Medulla oblongata (tissue), 1 donor: ENCODE results near the gene BEND7.
"Not testable (repeated sequence)": the region's sequence is repeated elsewhere in the genome, so short reads cannot be mapped to it uniquely, and the experiment has no call there.

Source experiments
- DNase-seq: peaks from one replicate; pipeline ENCODE4 v3.0.0-alpha.2; 2015; ENCODE audit errors: extremely low spot score

The BEND7 gene

GRCh38 chr10:13421382-13421917, 107.4 kb downstream of the BEND7 start:
- DNase-seq = no peak

DNA sequence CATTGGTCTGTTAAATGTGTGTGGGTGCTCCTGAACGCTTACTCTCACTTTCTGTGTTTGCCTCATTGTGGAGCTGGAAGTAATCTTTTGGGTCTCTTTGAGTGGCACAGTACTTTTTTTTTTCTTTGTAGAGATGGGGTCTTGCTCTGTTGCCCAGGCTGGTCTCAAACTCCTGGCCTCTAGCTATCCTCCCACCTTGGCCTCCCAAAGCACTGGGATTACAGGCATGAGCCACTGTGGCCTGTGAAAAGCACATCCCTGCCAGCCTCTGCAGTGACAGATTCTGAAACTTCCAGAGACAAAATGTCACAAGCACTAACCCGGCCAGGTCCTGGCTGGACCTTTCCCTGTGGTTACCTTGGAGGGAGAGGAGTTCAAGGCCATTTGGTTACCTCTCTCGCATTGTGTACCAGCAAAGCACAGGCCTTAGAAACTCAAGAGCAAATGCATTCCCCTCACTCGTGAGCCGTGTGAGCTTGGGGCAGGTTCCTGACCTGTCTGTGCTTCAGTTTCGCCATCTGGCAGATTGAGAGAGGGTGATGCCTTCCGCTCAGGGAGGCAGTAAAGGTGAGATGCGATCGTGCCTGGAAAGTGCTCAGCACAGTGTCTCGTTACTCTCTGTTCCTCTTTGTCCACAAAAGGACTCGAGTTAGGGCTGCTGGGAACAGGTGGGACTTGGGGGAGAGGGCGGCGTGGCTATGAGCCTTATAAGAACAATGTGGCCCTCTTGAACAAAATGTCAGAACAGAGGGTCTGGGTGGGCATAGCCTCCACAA, 108.1 kb downstream of the BEND7 start:
- DNase-seq = no peak

DNA sequence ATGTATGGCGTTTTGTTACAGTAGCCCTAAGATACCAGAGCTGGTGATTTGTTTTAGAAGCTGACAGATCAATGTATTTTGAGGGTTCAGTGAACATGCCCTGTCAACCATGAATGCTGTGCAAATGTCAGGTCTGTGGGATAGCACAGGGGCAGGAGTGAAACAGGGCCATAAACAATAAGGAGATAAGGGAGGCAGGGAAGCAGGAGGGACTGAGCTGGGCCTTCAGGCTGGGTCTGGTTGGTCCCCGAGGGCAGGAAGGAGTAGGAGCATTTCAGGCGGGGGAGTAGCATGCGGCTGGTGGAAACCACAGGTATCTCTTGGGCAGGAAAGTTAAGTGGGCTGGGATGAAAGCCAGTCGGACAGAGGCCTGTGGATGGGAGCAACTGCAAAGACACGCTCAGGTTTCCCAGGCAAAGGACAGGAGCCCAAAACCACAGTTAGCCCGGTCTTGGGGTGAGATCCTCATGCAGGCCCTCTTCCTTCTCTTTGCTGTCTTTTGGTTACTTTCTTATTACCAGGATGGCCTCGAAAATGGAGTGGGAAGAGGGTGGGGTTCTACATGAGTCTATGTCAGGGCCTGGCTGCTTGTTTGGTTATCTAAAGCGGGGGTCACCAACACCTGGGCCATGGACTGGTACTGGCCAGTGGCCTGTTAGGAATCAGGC, 111.2 kb downstream of the BEND7 start:
- no peak for DNase-seq

DNA sequence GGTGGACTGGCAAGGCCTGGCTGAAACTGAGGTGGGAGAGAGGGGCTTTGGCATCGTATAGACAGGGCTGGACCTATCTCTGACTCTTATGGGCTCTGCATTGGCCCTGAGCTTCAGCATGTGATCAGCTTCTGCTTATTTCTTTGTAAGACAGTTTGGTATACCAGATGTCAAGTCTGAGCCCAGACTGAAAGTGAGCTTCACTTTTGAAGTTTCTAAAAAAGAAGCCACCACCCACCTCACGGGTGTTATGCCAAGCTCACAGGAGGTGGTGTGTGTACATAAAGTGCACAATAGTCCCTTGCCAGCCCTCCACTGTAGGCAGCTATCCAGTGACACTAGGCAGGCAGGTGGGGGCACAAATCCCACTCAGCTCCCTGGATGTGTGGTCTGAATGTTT, 112.1 kb downstream of the BEND7 start:
- no peak for DNase-seq

DNA sequence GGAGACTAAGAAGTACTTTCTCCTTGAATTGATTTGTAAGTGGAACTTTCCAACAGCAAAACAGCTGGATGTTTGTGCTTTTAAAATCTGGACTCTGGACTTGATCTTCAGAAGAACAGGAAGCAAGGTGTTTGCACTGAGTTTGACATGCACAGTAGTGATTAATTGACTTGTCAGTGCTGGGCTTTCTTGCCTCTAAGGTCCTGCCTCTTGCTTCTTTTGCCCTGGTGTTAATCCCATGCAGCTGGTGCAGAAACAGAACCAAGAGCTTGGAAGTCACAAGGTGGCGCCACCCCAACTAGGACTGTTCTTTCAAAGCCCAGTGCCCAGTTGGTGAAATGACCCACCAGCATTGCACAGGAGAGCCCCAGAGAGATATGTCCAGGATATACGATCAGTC, 114.0 kb downstream of the BEND7 start:
- DNase-seq = no peak

- DNase-seq = no peak
Observed at GRCh38 chr10:13414137-13414536, 114.7 kb downstream of the BEND7 start.

- no peak for DNase-seq
Observed at GRCh38 chr10:13412894-13413293, 115.9 kb downstream of the BEND7 start.

DNA sequence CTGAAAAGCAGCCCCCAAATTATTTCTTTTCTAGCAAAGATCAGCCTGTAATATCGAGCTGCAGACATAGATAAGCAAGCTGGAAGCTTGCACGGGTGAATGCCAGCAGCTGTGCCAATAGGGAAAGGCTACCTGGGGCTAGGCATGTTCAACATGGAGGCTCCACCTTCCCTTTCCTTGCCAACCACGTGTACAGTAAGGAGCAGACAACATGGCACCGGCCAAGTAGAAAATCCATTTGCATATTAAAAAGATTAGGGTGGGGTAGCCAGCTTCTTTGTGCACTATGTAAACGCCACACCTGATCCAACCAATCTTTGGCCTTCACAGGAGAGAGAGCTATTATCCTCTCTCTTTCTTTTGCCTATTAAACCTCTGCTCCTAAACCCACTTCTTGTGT, 124.0 kb downstream of the BEND7 start:
- DNase-seq = no peak

GRCh38 chr10:13404305-13404759, 124.5 kb downstream of the BEND7 start:
- no peak for DNase-seq

DNA sequence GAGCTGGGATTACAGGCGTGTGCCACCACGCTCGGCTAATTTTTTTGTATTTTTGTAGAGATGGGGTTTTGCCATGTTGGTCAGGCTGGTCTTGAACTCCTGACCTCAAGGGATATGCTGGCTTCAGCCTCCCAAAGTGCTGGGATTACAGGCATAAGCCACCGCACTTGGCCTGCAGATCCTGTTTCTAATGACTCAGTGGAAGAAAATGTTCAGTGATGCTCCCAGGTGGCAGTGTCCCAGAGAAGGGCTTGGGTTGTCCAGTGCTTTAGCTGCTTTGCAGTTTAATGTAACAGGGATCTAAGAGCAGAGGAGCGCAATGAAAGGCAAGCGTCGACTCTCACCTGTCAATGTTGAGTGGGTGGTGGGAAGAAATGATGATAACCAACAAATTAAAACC, 125.4 kb downstream of the BEND7 start:
- not testable (repeated sequence) for DNase-seq

DNA sequence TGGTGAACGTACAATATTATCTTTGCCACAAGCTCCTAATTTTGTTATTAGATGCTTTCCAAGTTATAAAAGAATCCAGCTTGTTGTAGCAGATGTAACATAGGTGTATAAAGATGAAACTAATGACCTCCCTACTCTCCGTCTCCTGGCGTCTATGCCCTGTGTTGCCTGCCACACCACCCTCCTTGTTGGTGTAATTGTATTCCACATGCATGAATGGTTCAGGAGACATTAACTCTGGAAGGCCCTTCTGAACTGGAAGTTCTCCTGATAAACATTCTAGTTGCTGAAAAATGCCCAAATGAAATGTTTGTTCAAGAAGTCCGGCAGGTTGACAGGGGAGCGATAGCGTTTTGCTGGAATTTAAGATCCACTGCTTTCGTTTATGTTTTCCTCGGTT, 126.8 kb downstream of the BEND7 start:
- DNase-seq = no peak

DNA sequence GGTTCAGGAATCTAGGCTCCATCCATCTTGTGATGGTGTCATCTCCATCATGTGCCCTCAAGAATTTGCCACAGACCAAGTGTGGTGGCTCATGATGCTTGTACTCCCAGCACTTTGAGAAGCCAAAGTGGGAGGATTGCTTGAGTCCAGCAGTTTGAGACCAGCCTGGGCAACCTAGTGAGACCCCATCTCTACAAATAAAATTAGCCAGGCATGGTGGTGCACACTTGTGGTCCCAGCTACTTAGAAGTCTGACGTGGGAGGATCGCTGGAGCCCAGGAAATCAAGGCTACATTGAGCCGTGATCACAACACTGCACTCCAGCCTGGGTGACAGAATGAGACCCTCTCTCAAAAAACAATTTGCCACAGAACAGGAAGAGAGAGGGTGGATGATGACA, 127.7 kb downstream of the BEND7 start:
- no peak for DNase-seq

- DNase-seq = no peak
Observed at GRCh38 chr10:13400196-13400965, 128.4 kb downstream of the BEND7 start.

- no peak for DNase-seq
Observed at GRCh38 chr10:13399752-13400151, 129.1 kb downstream of the BEND7 start.

DNA sequence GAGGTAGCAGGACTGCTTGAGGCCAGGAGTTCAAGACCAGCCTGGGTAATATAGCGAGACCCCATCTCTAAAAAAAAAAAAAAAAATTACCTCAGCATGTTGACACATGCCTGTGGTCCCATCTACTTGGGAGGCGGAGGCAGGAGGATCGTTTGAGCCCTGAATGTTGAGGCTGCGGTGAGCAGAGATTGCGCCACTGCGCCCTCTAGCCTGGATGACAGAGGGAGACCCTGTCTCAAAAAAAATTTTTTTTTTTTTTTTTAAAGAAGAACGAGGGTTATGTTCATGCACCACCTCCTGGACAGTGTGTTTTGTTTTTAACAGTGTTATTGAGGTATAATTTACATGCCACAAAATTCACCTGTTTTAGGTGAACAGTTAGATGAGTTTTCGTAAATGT, 129.6 kb downstream of the BEND7 start:
- DNase-seq = no peak

GRCh38 chr10:13397052-13397451, 131.8 kb downstream of the BEND7 start:
- no peak for DNase-seq

DNA sequence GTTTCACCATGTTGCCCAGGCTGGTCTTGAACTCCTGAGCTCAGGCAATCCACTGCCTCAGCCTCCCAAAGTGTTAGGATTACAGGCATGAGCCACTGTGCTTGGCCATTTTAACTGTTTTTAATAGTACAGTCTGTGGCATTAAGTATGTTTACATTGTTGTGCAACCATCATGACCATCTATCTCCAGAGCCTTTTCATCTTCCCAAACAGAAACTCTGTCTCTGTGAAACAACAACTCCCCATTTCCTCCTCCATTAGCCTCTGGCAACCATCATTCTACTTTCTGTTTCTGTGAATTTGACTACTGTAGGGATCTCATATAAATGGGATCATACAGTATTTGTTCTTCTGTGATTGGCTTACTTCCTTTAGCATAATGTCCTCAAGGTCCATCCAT, 132.4 kb downstream of the BEND7 start:
- DNase-seq = no peak

- no peak for DNase-seq
Observed at GRCh38 chr10:13395540-13395939, 133.3 kb downstream of the BEND7 start.

GRCh38 chr10:13393640-13394039, 135.2 kb downstream of the BEND7 start:
- no peak for DNase-seq

GRCh38 chr10:13392701-13393100, 136.1 kb downstream of the BEND7 start:
- no peak for DNase-seq
